ENCODE data around the gene KATNIP.
A peak's percentile ranks its signal among the peaks of the same experiment; 100 is the strongest.

KATNIP gene

GRCh38 chr16:27549746-27550581 lies at the start of gene KATNIP, which contains the start of gene GTF3C1:
KATNIP (plus strand) TSS chr16:27550144; CDS start chr16:27550171, 27 bp downstream.
GTF3C1 (minus strand) TSS chr16:27549913; CDS start chr16:27549890, 23 bp downstream.
- DNase-seq (ENCODE audit: low spot score), result peak; percentile 100

- DNase-seq (ENCODE audit: low spot score), result no peak
Measured at GRCh38 chr16:27500801-27501200, 49.1 kb upstream of the KATNIP start.

- DNase-seq (ENCODE audit: low spot score), result no peak
Measured at GRCh38 chr16:27503662-27504061, 46.3 kb upstream of the KATNIP start.

GRCh38 chr16:27505297-27506236 lies 44.4 kb upstream of the KATNIP start:
- DNase-seq (ENCODE audit: low spot score), result no peak

GRCh38 chr16:27506771-27507170 lies 43.2 kb upstream of the KATNIP start:
- no peak for DNase-seq (ENCODE audit: low spot score)

GRCh38 chr16:27508476-27508875 lies 41.5 kb upstream of the KATNIP start:
- DNase-seq (ENCODE audit: low spot score), result no peak

- DNase-seq (ENCODE audit: low spot score), result no peak
Measured at GRCh38 chr16:27511657-27512448, 38.1 kb upstream of the KATNIP start.

- DNase-seq (ENCODE audit: low spot score), result no peak
Measured at GRCh38 chr16:27514806-27515205, 35.1 kb upstream of the KATNIP start.

- peak; percentile 27 for DNase-seq (ENCODE audit: low spot score)
Measured at GRCh38 chr16:27515874-27516353, 34.0 kb upstream of the KATNIP start.

- no peak for DNase-seq (ENCODE audit: low spot score)
Measured at GRCh38 chr16:27516365-27516764, 33.6 kb upstream of the KATNIP start.

GRCh38 chr16:27517664-27518063 lies 32.3 kb upstream of the KATNIP start:
- no peak for DNase-seq (ENCODE audit: low spot score)

- DNase-seq (ENCODE audit: low spot score), result no peak
Measured at GRCh38 chr16:27518226-27518625, 31.7 kb upstream of the KATNIP start.

GRCh38 chr16:27520982-27521673 lies 28.8 kb upstream of the KATNIP start:
- DNase-seq (ENCODE audit: low spot score), result no peak

GRCh38 chr16:27522173-27522707 lies 27.7 kb upstream of the KATNIP start:
- DNase-seq (ENCODE audit: low spot score), result no peak

- DNase-seq (ENCODE audit: low spot score), result peak; percentile 47
Measured at GRCh38 chr16:27526180-27526579, 23.8 kb upstream of the KATNIP start.

GRCh38 chr16:27528294-27528693 lies 21.6 kb upstream of the KATNIP start:
- DNase-seq (ENCODE audit: low spot score), result no peak

- no peak for DNase-seq (ENCODE audit: low spot score)
Measured at GRCh38 chr16:27529962-27530361, 20.0 kb upstream of the KATNIP start.

GRCh38 chr16:27531186-27531585 lies 18.8 kb upstream of the KATNIP start:
- no peak for DNase-seq (ENCODE audit: low spot score)

GRCh38 chr16:27531826-27532800 lies 17.8 kb upstream of the KATNIP start:
- DNase-seq (ENCODE audit: low spot score), result no peak

GRCh38 chr16:27534256-27534655 lies 15.7 kb upstream of the KATNIP start:
- DNase-seq (ENCODE audit: low spot score), result no peak

All from hematopoietic multipotent progenitor cell treated with erythropoietin and hydrocortisone succinate and interleukin-3 and kit ligand, for 15 days (in vitro differentiated cells).